BLaER1 (cell line): ENCODE results near the gene FNBP1L.

Experiments used
- H3K27ac ChIP-seq: shearing (Covaris generic); formaldehyde crosslinking; 2 replicates; pipeline ENCODE4 v1.8.1; 2022
- H3K27me3 ChIP-seq: shearing (Covaris generic); formaldehyde crosslinking; 2 replicates; pipeline ENCODE4 v1.8.1; 2022
- H3K36me3 ChIP-seq: shearing (Covaris generic); formaldehyde crosslinking; 2 replicates; pipeline ENCODE4 v1.8.1; 2022
- H3K4me1 ChIP-seq: shearing (Covaris generic); formaldehyde crosslinking; 2 replicates; pipeline ENCODE4 v1.8.1; 2022
- H3K4me2 ChIP-seq: shearing (Covaris generic); formaldehyde crosslinking; 2 replicates; pipeline ENCODE4 v1.8.1; 2022
- H3K4me3 ChIP-seq: shearing (Covaris generic); formaldehyde crosslinking; 2 replicates; pipeline ENCODE4 v1.8.1; 2022
- H3K9ac ChIP-seq: shearing (Covaris generic); formaldehyde crosslinking; 2 replicates; pipeline ENCODE4 v1.8.1; 2022
- H3K9me3 ChIP-seq: shearing (Covaris generic); formaldehyde crosslinking; 2 replicates; pipeline ENCODE4 v1.8.1; 2022
- H4K20me1 ChIP-seq: shearing (Covaris generic); formaldehyde crosslinking; 2 replicates; pipeline ENCODE4 v1.8.1; 2022
- Cebpa-rat ChIP-seq: shearing (Covaris generic); IDR thresholded peaks from 2 replicates; pipeline ENCODE4 v1.8.1; 2022

FNBP1L gene

GRCh38 chr1:93595266-93595665 lies 147.3 kb downstream of the FNBP1L start:
- no peaks in the 10 kb centered on the region for H3K27me3 ChIP-seq
- peaks cover 16% of the 10 kb centered on the region for H3K4me1 ChIP-seq
- no peak overlapping the region for H3K9ac ChIP-seq
- TF ChIP-seq Cebpa-rat = no peak
- no peak overlapping the region for H3K4me3 ChIP-seq
- H3K4me2 ChIP-seq = no peak overlapping the region
- peaks cover 98% of the 10 kb centered on the region for H4K20me1 ChIP-seq
- peaks cover 77% of the 10 kb centered on the region for H3K36me3 ChIP-seq
- no peaks in the 10 kb centered on the region for H3K9me3 ChIP-seq
- H3K27ac ChIP-seq = no peak overlapping the region

- Histone ChIP-seq H3K27me3 (no peaks in the 10 kb centered on the region), H3K9me3 (no peaks in the 10 kb centered on the region), H3K9ac (no peak overlapping the region), H3K4me2 (no peak overlapping the region), H3K36me3 (peaks cover 77% of the 10 kb centered on the region), H3K4me3 (no peak overlapping the region), H4K20me1 (peaks cover 98% of the 10 kb centered on the region), H3K27ac (no peak overlapping the region), H3K4me1 (peaks cover 16% of the 10 kb centered on the region)
- TF ChIP-seq Cebpa-rat = no peak
Measured at GRCh38 chr1:93595743-93596142, 147.8 kb downstream of the FNBP1L start.

GRCh38 chr1:93596329-93597089 lies 148.6 kb downstream of the FNBP1L start:
- Histone ChIP-seq H3K27ac (no peak overlapping the region), H3K9ac (no peak overlapping the region)

GRCh38 chr1:93597709-93598108 lies 149.8 kb downstream of the FNBP1L start:
- no peaks in the 10 kb centered on the region for H3K27me3 ChIP-seq
- no peak for TF ChIP-seq Cebpa-rat
- no peak overlapping the region for H3K4me2 ChIP-seq
- no peaks in the 10 kb centered on the region; the same call in 1 of the 2 replicates for H3K4me1 ChIP-seq
- no peak overlapping the region for H3K9ac ChIP-seq
- peaks cover 70% of the 10 kb centered on the region for H3K36me3 ChIP-seq
- peaks cover 100% of the 10 kb centered on the region for H4K20me1 ChIP-seq
- no peaks in the 10 kb centered on the region for H3K9me3 ChIP-seq
- no peak overlapping the region for H3K27ac ChIP-seq
- no peak overlapping the region for H3K4me3 ChIP-seq

More at GRCh38 chr1:93596329-93597089, 148.6 kb downstream of the FNBP1L start:
- Histone ChIP-seq H3K36me3 (peaks cover 74% of the 10 kb centered on the region), H3K27me3 (no peaks in the 10 kb centered on the region), H4K20me1 (peaks cover 100% of the 10 kb centered on the region), H3K4me3 (no peak overlapping the region), H3K4me2 (no peak overlapping the region), H3K4me1 (peaks cover 12% of the 10 kb centered on the region), H3K9me3 (no peaks in the 10 kb centered on the region)
- no peak for TF ChIP-seq Cebpa-rat

- Histone ChIP-seq H3K4me1 (no peaks in the 10 kb centered on the region), H3K9ac (no peak overlapping the region), H3K27ac (no peak overlapping the region), H3K4me2 (no peak overlapping the region), H4K20me1 (peaks cover 100% of the 10 kb centered on the region), H3K9me3 (peaks cover 5% of the 10 kb centered on the region; the same call in 1 of the 2 replicates), H3K4me3 (no peak overlapping the region), H3K27me3 (no peaks in the 10 kb centered on the region), H3K36me3 (peaks cover 68% of the 10 kb centered on the region)
- no peak for TF ChIP-seq Cebpa-rat
Measured at GRCh38 chr1:93598396-93598795, 150.5 kb downstream of the FNBP1L start.

GRCh38 chr1:93598861-93599439 lies 151.0 kb downstream of the FNBP1L start:
- no peak overlapping the region for H3K9ac ChIP-seq
- peaks cover 71% of the 10 kb centered on the region for H3K36me3 ChIP-seq
- H3K27ac ChIP-seq = no peak overlapping the region
- H3K4me2 ChIP-seq = no peak overlapping the region
- H4K20me1 ChIP-seq = peaks cover 100% of the 10 kb centered on the region
- TF ChIP-seq Cebpa-rat = no peak
- no peak overlapping the region for H3K4me3 ChIP-seq
- no peaks in the 10 kb centered on the region for H3K4me1 ChIP-seq
- peaks cover 8% of the 10 kb centered on the region; the same call in 1 of the 2 replicates for H3K9me3 ChIP-seq
- no peaks in the 10 kb centered on the region for H3K27me3 ChIP-seq

GRCh38 chr1:93599479-93599878 lies 151.6 kb downstream of the FNBP1L start:
- H3K27me3 ChIP-seq = no peaks in the 10 kb centered on the region
- no peak overlapping the region for H3K27ac ChIP-seq
- H3K9ac ChIP-seq = no peak overlapping the region
- peaks cover 100% of the 10 kb centered on the region for H4K20me1 ChIP-seq
- no peak overlapping the region for H3K4me2 ChIP-seq
- H3K4me3 ChIP-seq = no peak overlapping the region
- no peaks in the 10 kb centered on the region for H3K4me1 ChIP-seq
- no peak for TF ChIP-seq Cebpa-rat
- peaks cover 71% of the 10 kb centered on the region for H3K36me3 ChIP-seq
- H3K9me3 ChIP-seq = peaks cover 13% of the 10 kb centered on the region; the same call in 1 of the 2 replicates

- Histone ChIP-seq H3K4me1 (no peaks in the 10 kb centered on the region), H3K36me3 (peaks cover 79% of the 10 kb centered on the region), H3K9ac (no peak overlapping the region), H4K20me1 (peaks cover 100% of the 10 kb centered on the region), H3K27me3 (no peaks in the 10 kb centered on the region), H3K4me2 (no peak overlapping the region), H3K4me3 (no peak overlapping the region), H3K9me3 (peaks cover 23% of the 10 kb centered on the region), H3K27ac (no peak overlapping the region)
- no peak for TF ChIP-seq Cebpa-rat
Measured at GRCh38 chr1:93600663-93601062, 152.7 kb downstream of the FNBP1L start.

GRCh38 chr1:93601686-93602085 lies 153.8 kb downstream of the FNBP1L start:
- Histone ChIP-seq H3K4me1 (no peaks in the 10 kb centered on the region), H3K36me3 (peaks cover 79% of the 10 kb centered on the region), H3K9me3 (peaks cover 27% of the 10 kb centered on the region), H4K20me1 (peaks cover 100% of the 10 kb centered on the region), H3K27me3 (no peaks in the 10 kb centered on the region), H3K9ac (no peak overlapping the region), H3K4me2 (no peak overlapping the region), H3K27ac (no peak overlapping the region), H3K4me3 (no peak overlapping the region)
- TF ChIP-seq Cebpa-rat = no peak

GRCh38 chr1:93602101-93602500 lies 154.2 kb downstream of the FNBP1L start:
- peaks cover 80% of the 10 kb centered on the region for H3K36me3 ChIP-seq
- H3K4me3 ChIP-seq = no peak overlapping the region
- peaks cover 100% of the 10 kb centered on the region for H4K20me1 ChIP-seq
- H3K27ac ChIP-seq = no peak overlapping the region
- H3K9ac ChIP-seq = no peak overlapping the region
- H3K4me2 ChIP-seq = no peak overlapping the region
- no peak for TF ChIP-seq Cebpa-rat
- H3K27me3 ChIP-seq = no peaks in the 10 kb centered on the region
- H3K9me3 ChIP-seq = peaks cover 27% of the 10 kb centered on the region
- no peaks in the 10 kb centered on the region for H3K4me1 ChIP-seq
